K562 (cell line): Measurements from ENCODE around the gene SLC38A7. TPM values are rescaled to one million over a fixed set of nuclear protein-coding genes. Genes with fewer than 3 reads are reported as not detected.
A peak's percentile ranks its signal among the peaks of the same experiment; 100 is the strongest.

Experiments used
- ATF1 ChIP-seq, 2 experiments: fragments of 450-650 bp in 1 of 2; IDR thresholded peaks; 2 replicates each; pipeline ENCODE4 v1.6.1; 2016; ENCODE audit warnings: missing compliant biosample characterization in 1 of 2, missing genetic modification characterization in 1 of 2
- CREB1 ChIP-seq, 2 experiments: sonication (generic) in 1 of 2; formaldehyde crosslinking in 1 of 2; IDR thresholded peaks; 2 replicates each; pipeline versions ENCODE4 v1.6.1 to v1.8.0; 2012 to 2022; ENCODE audit warnings: inconsistent platforms in 1 of 2, mild to moderate bottlenecking in 1 of 2, missing genetic modification reagents in 1 of 2, moderate library complexity in 1 of 2
- CTBP1 ChIP-seq: fragments of 450-650 bp; IDR thresholded peaks from 2 replicates; pipeline ENCODE4 v1.6.1; 2016; ENCODE audit warnings: borderline replicate concordance
- CXXC5 ChIP-seq: fragments of 250-450 bp; sonication (Bioruptor Pico); IDR thresholded peaks from 2 replicates; pipeline ENCODE4 v1.8.0; 2022; ENCODE audit warnings: inconsistent platforms, mild to moderate bottlenecking, moderate library complexity
- HCFC1 ChIP-seq: IDR thresholded peaks from 2 replicates; pipeline ENCODE4 v1.6.1; 2012; ENCODE audit warnings: low read depth, low read length, improper control_type of control experiment
- HDGF ChIP-seq: fragments of 450-650 bp; IDR thresholded peaks from 2 replicates; pipeline ENCODE4 v1.6.1; 2016
- HSF4 ChIP-seq: fragments of 250-450 bp; sonication (Bioruptor Pico); IDR thresholded peaks from 2 replicates; pipeline ENCODE4 v2.1.2; 2022; ENCODE audit warnings: mild to moderate bottlenecking, moderate library complexity, borderline replicate concordance
- MAFG ChIP-seq: fragments of 450-650 bp; conservative IDR thresholded peaks from 2 replicates; pipeline ENCODE4 v1.6.1; 2016; ENCODE audit warnings: missing genetic modification characterization, missing compliant biosample characterization
- MAFK ChIP-seq: IDR thresholded peaks from 2 replicates; pipeline ENCODE4 v1.6.1; 2011; ENCODE audit warnings: low read length, improper control_type of control experiment
- MECOM ChIP-seq: fragments of 250-450 bp; sonication (Bioruptor Pico); IDR thresholded peaks from 2 replicates; pipeline ENCODE4 v1.8.0; 2022; ENCODE audit warnings: inconsistent platforms
- NR2C2 ChIP-seq, 2 experiments: fragments of 200-800 bp in 1 of 2; sonication (Bioruptor generic) in 1 of 2; sonication (generic) in 1 of 2; formaldehyde crosslinking in 1 of 2; IDR thresholded peaks; 2 replicates each; pipeline versions ENCODE4 v1.6.1 to v1.8.0; 2016 to 2022; ENCODE audit warnings: mild to moderate bottlenecking in 1 of 2, missing compliant biosample characterization in 1 of 2, missing genetic modification characterization in 1 of 2, missing genetic modification reagents in 1 of 2
- PHF20 ChIP-seq: fragments of 450-650 bp; IDR thresholded peaks from 2 replicates; pipeline ENCODE4 v1.6.1; 2018; ENCODE audit not compliant: partially characterized antibody
- PHF8 ChIP-seq: fragments of 200-600 bp; sonication (generic); IDR thresholded peaks from 2 replicates; pipeline ENCODE4 v1.6.1; 2012; ENCODE audit warnings: mixed run types, mild to moderate bottlenecking, inconsistent platforms, low read length, moderate library complexity, borderline replicate concordance
- POLR2AphosphoS5 ChIP-seq: IDR thresholded peaks from 2 replicates; pipeline ENCODE4 v1.6.1; 2011; ENCODE audit warnings: mild to moderate bottlenecking, low read depth, low read length, moderate library complexity; ENCODE audit not compliant: control insufficient read depth, insufficient read depth
- SNIP1 ChIP-seq: fragments of 450-650 bp; IDR thresholded peaks from 2 replicates; pipeline ENCODE4 v1.7.1; 2017; ENCODE audit warnings: low read depth, mild to moderate bottlenecking
- VEZF1 ChIP-seq: fragments of 200-800 bp; sonication (Bioruptor generic); IDR thresholded peaks from 2 replicates; pipeline ENCODE4 v1.6.1; 2017; ENCODE audit warnings: missing genetic modification characterization, missing compliant biosample characterization
- ZNF316 ChIP-seq: fragments of 450-650 bp; IDR thresholded peaks from 2 replicates; pipeline ENCODE4 v1.6.1; 2016
- ZNF407 ChIP-seq: fragments of 450-650 bp; IDR thresholded peaks from 2 replicates; pipeline ENCODE4 v1.6.1; 2016; ENCODE audit warnings: low read depth
- polyA plus RNA-seq, 8 experiments: library from polyadenylated mRNA; depleted of rRNA in 4 of 8; stranded (reverse) in 5 of 8; unstranded in 3 of 8; fragments of >200 nt; fragmentation: Nextera tagmentation in 2 of 8; fragmentation: Illumina TruSeq in 1 of 8; extraction: Ambion mirVana in 2 of 8; extraction: Trizol in 1 of 8; gene quantifications; 2 replicates each; pipeline versions ENCODE4 v1.2.1 to v1.2.3, GENCODE V29; 2011 to 2014; ENCODE audit warnings: inconsistent platforms in 1 of 8, missing spikeins in 1 of 8
- total RNA-seq, 7 experiments: library from RNA; depleted of rRNA in 6 of 7; stranded (reverse); fragments of >200 nt in 6 of 7; fragmentation: Illumina TruSeq in 2 of 7; extraction: Trizol in 2 of 7; gene quantifications; 2 replicates each; pipeline versions ENCODE4 v1.2.1 to v1.2.3, GENCODE V29; 2011 to 2021; ENCODE audit warnings: low replicate concordance in 1 of 7

Gene SLC38A7
- total and polyA plus RNA-seq, 9 of the 15 experiments (the other 6 are each of a cell fraction or from before 2014, with no cell fraction given): 2.7 to 12.2 (median 6.5) TPM

- peak; percentile 49; the same call in 1 of the 2 replicates for TF ChIP-seq ATF1 (CRISPR knock-in tag; IDR thresholded peaks at IDR 0.05)
- peak; percentile 78 for TF ChIP-seq ATF1 (tag; IDR thresholded peaks at IDR 0.05)
- peak; percentile 70 for TF ChIP-seq MAFG
- peak; percentile 76 for TF ChIP-seq PHF20
- peak; percentile 84 for TF ChIP-seq CTBP1
- TF ChIP-seq MECOM (CRISPR knock-in tag): no peak
- peak; percentile 72 for TF ChIP-seq CXXC5 (CRISPR knock-in tag)
- peak; percentile 52; the same call in 1 of the 2 replicates for TF ChIP-seq VEZF1 (CRISPR knock-in tag)
- TF ChIP-seq ZNF316: peak; percentile 76
- TF ChIP-seq HDGF: peak; percentile 77; the same call in 1 of the 2 replicates
- peak; percentile 85 for TF ChIP-seq ZNF407
- peak; percentile 39; the same call in 1 of the 2 replicates for TF ChIP-seq POLR2AphosphoS5
- TF ChIP-seq HCFC1: peak; percentile 72
- TF ChIP-seq CREB1 (IDR thresholded peaks at IDR 0.05): peak; percentile 62; the same call in 1 of the 2 replicates
- peak; percentile 89 for TF ChIP-seq CREB1 (CRISPR knock-in tag; IDR thresholded peaks at IDR 0.05)
- TF ChIP-seq NR2C2 (CRISPR knock-in tag; IDR thresholded peaks at IDR 0.05): peak; percentile 55; the same call in 1 of the 2 replicates
- TF ChIP-seq NR2C2 (tag; IDR thresholded peaks at IDR 0.05): peak; percentile 44
- TF ChIP-seq PHF8: peak; percentile 85; the same call in 1 of the 2 replicates
- TF ChIP-seq HSF4 (CRISPR knock-in tag): no peak
- TF ChIP-seq MAFK: peak; percentile 56
- peak; percentile 87 for TF ChIP-seq SNIP1
These were observed 49.3 kb upstream of the SLC38A7 start, which contains the start of gene GOT2 (continued) for GRCh38 chr16:58733671-58734458.
